ENCODE measurements around the gene HTRA1.

HTRA1 gene

GRCh38 chr10:122464586-122464985, 3.2 kb downstream of the HTRA1 start:
- Histone ChIP-seq H3K36me3 (replicated peaks) (no peaks in the 10 kb centered on the region), H3K4me3 (ENCODE audit: low read depth, low read length) (no peak overlapping the region), H3K27ac (no peak overlapping the region), H3K27me3 (replicated peaks) (no peaks in the 10 kb centered on the region)
- in situ Hi-C loops (cut with HindIII; ENCODE audit: low pct_ligation_motif_present, low sequenced_read_pairs): no loop called here
- DNase-seq: no peak
- no peak for TF ChIP-seq CTCF (IDR thresholded peaks at IDR 0.05; ENCODE audit: low read depth, low read length, missing control alignments)

- no peak for TF ChIP-seq CTCF (IDR thresholded peaks at IDR 0.05; ENCODE audit: low read depth, low read length, missing control alignments)
- no peak for DNase-seq
- Histone ChIP-seq H3K27me3 (replicated peaks) (no peaks in the 10 kb centered on the region), H3K27ac (no peak overlapping the region), H3K4me3 (ENCODE audit: low read depth, low read length) (no peak overlapping the region), H3K36me3 (replicated peaks) (no peaks in the 10 kb centered on the region)
- in situ Hi-C loops (cut with HindIII; ENCODE audit: low pct_ligation_motif_present, low sequenced_read_pairs): no loop called here
Measured at GRCh38 chr10:122465401-122466040, 4.2 kb downstream of the HTRA1 start.

- no peak for DNase-seq
- no peak for TF ChIP-seq CTCF (IDR thresholded peaks at IDR 0.05; ENCODE audit: low read depth, low read length, missing control alignments)
- H3K4me3 ChIP-seq (ENCODE audit: low read depth, low read length): no peak overlapping the region
- in situ Hi-C loops (cut with HindIII; ENCODE audit: low pct_ligation_motif_present, low sequenced_read_pairs): no loop called here
- H3K27ac ChIP-seq: no peak overlapping the region
- no peaks in the 10 kb centered on the region for H3K36me3 ChIP-seq (replicated peaks)
- H3K27me3 ChIP-seq (replicated peaks): no peaks in the 10 kb centered on the region
Measured at GRCh38 chr10:122466951-122467381, 5.6 kb downstream of the HTRA1 start.

GRCh38 chr10:122467701-122468100, 6.3 kb downstream of the HTRA1 start:
- Histone ChIP-seq H3K36me3 (replicated peaks) (no peaks in the 10 kb centered on the region), H3K27me3 (replicated peaks) (no peaks in the 10 kb centered on the region), H3K27ac (no peak overlapping the region), H3K4me3 (ENCODE audit: low read depth, low read length) (no peak overlapping the region)
- no peak for TF ChIP-seq CTCF (IDR thresholded peaks at IDR 0.05; ENCODE audit: low read depth, low read length, missing control alignments)
- in situ Hi-C loops (cut with HindIII; ENCODE audit: low pct_ligation_motif_present, low sequenced_read_pairs): no loop called here
- DNase-seq: no peak

GRCh38 chr10:122468307-122468925, 7.1 kb downstream of the HTRA1 start:
- no peak overlapping the region for H3K4me3 ChIP-seq (ENCODE audit: low read depth, low read length)
- DNase-seq: no peak
- TF ChIP-seq CTCF (IDR thresholded peaks at IDR 0.05; ENCODE audit: low read depth, low read length, missing control alignments): no peak
- in situ Hi-C loops (cut with HindIII; ENCODE audit: low pct_ligation_motif_present, low sequenced_read_pairs): no loop called here
- H3K27me3 ChIP-seq (replicated peaks): no peaks in the 10 kb centered on the region
- H3K27ac ChIP-seq: peak overlapping the region; percentile 39
- no peaks in the 10 kb centered on the region for H3K36me3 ChIP-seq (replicated peaks)

Data from brain microvascular endothelial cell (primary cell).